Measurements from ENCODE around the gene CBX2.

CBX2 gene

DNA sequence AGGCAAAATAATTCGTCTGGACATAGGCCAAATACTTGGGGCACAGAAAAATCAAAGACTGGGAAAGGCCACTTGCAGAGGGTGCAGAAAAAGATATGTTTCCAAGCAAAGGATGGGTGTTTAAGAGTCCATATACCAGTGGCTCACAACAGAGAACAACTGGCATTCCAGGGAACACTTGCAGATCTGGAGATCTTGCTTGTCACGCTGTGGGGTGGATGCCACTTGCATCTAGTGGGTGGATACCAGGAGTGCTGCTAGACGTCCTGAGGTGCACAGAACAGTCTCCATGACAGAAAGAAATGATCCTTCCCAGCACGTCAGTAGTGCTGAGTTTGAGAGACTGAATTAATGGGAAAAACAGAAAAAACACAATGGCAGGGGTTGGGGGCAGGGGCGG, 10.5 kb downstream of the CBX2 start:
- no peak for DNase-seq (ENCODE audit: low read depth)

DNA sequence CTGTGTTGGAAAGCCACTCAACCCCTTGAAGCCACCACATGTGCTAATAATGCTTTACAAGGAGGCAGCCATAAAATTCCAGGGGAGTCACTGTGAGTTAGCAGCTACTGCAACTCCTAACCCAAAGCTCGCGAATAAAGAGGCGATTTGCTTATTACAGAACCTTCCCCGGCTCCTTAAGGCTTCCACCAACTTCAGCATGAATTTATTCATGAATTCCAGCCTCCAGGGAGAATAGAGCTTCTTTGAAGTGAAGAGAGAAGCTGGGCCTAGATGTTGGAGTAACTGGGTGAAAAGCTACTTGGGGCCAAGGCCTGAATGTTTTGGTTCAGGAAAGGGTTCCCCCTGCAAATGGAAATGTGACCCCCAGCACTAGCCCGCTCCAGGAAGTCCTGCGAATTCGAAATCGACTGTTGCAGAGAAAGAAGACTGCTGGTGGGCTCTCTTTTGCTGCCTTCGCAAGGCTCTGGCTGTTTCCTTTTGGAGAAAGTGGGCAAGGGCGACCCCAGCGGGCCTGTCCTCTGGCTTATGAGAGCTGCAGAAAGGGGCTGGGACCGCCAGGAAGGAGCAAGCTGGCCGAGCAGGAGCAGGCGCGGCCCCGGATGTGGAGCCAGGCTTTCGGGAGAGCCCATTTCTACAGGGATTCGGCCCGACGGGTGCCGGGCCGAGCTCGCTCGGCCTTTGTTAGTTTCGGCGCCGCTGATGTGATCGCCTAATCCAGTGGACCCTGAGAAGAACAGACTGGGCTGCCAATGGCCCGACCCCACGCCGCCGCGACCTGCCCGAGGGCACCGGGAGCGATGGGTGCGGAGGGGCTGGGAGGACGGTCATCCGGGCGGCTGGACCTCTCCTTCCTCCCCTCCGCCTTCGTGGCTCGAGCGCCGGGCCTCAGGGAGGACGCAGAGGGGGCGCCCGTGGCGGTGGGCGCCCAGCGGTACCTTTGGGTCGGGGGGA, 11.3 kb downstream of the CBX2 start:
- no peak for DNase-seq (ENCODE audit: low read depth)

DNA sequence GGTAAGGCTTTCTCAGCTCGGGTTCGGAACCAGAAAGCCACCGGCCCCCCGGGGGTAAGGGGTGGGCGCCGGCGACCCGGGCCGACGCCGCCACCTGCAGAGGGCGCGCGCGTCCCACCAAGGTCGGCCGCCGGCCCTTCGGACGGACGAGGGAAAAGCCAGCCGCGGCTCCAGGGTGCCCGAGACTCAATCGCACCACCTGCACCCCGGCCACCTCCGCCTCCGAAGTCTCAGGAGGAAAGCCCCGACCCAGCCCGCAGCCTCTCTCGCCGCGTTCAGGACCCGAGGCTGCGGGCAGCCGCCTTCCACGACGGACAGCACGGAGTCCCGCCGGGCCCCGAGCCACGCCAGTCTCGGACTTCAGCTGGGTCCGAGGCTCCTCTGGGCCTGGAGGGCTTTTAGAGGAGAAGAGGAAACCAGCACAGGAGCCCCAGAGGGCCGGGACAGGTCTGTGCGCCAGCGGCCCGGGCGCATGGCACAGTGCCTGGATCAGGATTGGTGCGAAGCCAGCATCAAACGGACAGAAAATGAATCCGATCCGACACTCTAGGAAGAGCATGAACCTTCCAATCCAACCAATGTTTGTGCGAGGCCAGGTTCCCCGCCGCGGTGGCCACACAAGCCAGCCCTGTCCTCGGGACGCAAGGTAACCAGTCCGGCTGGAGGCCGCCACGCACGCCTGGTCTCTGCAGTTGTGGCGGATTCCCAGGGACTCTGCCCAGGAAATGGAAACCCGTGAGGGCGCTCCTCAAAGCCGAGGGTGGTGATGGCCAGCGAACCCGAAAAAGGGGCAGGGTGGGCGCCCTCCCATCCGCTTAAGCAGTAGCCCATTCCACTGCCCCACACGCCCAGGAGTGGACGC, 12.2 kb downstream of the CBX2 start:
- DNase-seq (ENCODE audit: low read depth), result no peak

DNA sequence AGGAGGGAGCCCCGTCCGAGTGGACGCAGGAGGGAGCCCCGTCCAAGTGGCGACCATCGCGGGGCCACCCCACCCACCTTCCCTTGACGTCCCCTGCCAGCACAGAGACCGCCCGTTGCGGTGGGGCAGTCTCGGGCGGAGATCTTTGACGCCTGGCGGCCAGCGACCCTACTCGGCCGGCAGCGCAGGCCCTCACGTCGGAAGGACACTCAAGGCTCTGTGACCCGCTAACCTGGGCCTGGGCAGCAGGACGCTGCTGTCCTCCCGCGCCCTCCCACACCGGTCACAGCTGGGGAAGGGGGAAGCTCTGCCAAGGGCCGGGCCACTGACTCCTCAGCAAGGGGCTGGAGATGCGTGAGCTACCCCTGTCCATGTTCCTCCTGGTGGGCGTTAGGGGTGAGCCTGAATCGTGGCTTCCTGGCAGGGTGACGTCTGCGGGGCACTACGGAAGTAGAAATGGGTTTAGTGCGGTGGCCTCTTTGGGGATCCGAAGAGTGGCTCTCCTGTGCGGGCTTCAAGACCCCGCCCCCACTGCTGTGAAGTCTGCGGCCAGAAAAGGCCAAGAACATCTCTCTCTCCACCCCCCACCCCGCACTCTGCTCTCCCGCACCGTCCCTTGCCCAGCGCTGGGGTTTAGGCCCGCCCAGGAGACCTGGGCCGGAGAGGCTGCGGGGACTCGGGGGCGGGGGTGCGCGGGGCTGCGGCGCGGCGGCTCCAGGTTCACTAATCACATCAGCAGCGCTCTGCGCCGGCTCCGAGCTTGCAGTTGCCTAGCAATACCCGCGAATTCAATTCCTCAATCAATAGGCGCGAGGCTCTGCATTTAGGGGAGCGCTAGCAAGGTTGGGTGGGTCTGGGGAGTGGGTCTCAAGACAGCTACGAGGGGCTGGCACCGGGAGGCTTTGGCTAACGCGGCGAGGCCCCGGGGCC, 13.1 kb downstream of the CBX2 start:
- no peak for DNase-seq (ENCODE audit: low read depth)

DNA sequence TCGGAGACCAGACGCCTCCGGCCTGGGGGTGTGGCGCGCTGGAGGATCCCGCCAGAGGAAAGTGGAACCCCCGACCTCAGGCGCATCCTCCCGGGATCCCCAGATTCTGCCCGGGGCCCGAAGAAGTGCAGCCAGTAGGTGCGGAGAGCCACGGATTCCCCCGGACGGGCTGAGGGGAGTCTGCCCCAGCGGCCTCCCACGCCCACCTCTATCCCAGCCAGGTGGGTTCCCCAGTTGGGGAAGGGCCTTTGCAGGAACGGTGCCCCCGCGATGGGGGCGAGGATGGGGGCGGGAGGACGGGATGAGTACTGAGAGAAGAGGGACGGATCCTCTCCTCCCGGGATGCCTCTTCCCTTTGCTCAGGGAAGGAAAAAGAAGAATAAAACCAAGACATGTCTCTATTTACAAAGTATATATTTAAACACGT, 13.8 kb downstream of the CBX2 start:
- DNase-seq (ENCODE audit: low read depth), result no peak

DNA sequence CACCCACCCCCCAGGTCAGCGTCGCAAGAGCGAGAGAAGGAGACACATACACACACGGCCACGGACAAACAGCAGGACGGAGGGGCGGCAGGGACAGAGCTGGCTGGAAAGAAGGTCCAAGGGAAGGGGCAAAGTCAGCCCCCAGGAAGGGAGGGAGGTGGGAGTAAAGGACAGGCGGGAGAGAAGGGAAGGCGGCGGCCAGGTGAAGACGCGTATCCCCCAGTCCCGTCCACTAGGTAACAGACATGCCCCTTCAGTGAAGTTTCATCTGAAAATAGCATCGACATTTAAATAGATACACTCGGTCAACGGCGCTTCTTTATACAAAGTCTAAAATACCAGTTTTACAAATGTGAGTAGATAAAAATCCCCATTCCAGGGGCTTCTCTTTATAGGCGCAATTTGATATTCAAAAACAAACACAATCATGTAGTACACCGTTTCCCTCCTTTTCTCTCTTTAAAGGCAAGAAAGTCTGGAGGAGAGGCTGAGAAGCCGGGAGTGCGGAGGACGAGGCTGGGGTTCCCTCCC, 14.5 kb downstream of the CBX2 start:
- DNase-seq (ENCODE audit: low read depth), result no peak

DNA sequence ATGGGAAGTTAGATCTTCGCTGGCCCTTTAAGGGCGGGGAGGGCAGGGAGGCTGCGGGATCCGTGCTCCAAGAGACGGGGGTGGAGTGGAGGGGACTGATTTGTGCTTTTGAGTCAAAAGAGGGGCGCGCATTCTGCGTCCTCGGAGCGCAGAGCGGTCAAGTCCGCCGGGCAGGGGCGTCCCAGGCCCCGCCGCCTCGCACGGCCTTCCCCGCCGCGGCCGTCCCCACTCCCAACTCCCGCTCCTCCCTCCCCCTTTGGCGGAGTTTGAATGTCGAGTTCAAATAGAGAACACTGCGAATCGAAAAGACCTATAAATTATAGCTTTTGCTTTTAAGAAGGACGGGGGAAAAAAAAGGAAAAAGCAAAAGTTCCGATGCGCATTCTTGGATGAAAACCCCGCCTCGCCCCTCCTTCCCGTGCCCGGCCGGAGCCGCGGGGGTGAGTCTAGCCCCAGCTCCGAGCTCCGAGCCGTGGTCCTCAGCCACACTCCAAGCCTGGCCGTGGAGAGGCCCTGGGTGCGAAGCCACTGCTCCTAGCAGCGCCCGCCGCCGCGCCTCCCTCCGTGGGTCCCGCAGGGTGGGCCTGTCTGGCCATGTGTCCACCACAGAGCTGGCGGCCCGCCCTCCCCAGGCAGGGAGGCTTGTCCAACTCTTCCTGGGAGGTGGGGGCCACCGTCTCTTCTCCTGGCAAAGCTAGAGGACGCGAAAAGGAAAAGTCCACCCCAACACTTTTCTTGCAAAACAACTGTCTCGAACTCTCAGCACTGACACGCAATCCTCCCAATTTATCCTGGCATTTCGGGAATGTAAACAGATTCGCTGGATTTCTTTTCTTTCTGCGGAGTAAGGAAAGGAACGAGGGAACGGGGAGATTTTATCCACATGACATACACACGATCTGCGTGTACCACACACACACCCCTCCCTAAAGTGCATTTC, 15.3 kb downstream of the CBX2 start:
- DNase-seq (ENCODE audit: low read depth), result peak; percentile 83

DNA sequence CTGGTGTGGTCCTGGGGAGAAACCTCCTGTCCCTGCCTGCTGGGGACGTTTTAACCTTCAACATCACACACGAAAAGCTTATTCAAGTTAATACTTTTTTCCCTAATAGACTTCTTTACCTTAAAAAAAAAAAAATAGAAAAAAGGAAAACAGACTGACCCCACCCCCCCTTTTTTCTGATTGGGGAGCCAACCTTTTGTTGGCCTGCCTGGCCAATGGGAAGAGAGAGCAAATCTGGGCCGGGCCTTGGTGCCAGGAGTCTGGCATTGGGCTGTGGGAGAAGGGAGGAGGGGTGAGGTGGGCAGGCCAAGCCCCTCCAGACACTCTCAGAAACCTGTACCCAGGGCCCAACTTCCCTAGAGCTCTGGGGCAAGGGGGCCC, 16.0 kb downstream of the CBX2 start:
- DNase-seq (ENCODE audit: low read depth), result no peak

DNA sequence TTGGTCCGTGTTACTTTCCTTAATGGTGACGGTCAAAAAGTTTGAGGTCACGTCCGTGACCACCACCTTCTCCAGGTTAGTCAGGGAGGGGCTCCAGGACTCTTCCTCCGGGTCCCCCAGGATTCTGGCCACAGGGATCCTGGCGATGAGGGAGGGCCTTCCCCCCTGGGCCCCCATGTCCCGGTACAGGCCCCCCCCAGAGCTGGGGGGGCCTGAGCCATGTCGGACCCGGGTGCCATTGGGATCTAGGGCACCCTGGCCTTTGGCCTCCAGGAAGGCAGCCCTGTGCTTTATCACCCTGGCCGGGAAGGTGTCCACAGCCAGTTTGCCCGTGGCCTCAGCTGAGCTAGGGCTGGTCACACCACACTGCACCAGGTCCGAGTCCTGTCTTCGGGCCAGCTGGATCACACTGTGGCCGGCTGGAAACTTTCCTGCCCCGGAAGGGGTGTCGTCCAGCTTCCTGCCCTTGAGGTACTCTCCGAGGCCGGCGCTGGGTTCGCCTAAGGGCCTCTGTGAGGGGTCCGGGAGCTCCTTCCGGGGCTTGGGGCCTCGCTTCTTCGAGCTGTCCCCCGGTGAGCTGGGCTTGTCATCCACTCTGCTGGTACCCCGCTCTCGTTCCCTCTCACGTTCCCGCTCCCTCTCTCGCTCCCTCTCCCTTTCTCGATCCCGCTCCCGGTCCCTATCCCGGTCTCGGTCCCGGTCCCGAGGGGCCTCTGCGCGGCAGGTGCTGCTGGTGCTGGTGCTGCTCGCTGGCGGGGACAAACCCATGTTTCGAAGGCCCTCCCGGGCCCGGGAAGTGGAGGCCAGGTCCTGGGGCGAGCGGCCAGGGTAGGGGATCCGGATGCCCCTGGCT, 16.9 kb downstream of the CBX2 start:
- DNase-seq (ENCODE audit: low read depth), result no peak

DNA sequence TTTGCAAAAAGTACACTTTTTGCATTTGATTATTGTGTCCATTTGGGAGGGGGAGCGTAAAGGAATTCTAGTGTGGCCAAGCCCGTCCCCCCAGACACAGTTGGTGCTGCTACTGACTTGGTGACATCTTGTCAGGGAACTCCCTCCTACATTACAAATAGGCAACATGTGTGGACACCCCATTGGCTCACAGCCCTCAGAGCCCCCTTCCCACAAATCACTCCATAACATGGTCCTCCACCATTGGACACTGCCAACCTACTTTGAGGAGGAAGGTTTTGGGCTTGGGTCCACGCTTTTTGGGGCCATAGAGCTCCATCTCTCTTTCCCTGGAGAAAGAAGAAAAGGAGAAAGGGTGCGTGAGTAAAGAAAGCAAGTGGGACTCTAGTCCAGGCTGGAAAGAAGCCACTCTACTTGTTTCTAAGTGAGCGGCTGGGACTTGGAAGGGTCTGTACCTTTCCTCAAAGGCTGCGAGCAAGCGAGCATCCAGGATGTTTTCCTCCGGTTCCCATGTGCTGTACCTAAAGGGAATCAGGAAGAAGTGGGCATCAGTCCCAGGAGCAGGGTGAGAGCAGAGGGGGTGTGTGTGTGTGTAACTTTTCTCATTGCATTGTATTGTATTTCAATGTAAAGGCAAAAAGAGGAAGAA, 18.0 kb downstream of the CBX2 start:
- no peak for DNase-seq (ENCODE audit: low read depth)

DNA sequence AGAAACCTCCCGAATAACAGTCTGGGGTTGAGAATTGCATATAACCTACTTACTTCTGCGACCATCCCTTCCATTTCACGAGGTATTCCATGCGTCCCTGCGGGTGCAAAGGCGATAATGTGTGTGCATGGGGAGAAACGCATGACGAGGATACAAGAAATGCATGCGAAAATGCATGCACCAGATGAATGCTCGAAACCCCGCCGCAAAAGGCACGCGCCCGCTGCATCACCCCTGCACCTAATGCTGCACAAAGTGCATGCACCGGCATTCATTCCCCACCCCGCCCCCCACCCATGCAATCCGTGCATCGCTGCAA, 18.5 kb downstream of the CBX2 start:
- no peak for DNase-seq (ENCODE audit: low read depth)

DNA sequence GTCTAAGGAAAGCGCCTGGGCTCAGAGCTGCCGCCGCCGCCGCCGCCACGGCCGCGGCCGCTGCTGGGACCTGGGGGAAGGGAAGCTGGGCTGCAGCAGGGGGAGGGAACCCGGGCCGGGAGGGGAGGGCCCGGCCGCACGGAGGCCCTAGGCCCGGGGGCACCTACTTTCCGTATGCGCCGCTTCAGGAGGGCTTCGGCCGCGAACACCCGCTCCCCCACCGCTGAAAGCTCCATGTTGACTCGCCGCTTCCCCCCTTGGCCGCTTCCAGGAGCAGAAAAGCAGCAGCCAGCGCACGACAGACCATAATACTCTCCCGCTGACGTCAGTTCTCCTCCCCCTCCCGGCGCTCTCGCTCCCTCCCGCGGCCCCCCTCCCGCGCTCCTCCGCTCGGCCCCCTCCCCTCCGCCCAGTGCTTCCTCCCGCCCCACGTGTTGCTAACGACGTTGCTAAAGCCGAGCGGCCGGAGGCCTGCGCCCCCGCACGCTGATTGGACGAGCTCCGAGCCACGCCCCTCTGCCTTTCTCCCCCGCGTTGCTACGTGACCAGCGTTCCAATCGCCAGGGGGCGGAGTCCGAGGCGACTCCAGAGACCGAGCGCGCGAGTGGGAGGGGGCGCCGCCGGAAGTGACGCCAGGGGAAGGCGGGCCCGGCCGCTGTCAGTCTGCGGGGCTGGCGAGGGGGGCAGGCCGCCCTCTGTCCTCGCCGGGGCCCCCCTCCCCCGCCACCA, 19.0 kb downstream of the CBX2 start, which contains the start of gene CBX8:
CBX8 (minus strand) TSS at position 315 of the 729 bp plus-strand sequence; CDS start at position 236, 79 bp downstream.
- DNase-seq (ENCODE audit: low read depth), result peak; percentile 99

DNA sequence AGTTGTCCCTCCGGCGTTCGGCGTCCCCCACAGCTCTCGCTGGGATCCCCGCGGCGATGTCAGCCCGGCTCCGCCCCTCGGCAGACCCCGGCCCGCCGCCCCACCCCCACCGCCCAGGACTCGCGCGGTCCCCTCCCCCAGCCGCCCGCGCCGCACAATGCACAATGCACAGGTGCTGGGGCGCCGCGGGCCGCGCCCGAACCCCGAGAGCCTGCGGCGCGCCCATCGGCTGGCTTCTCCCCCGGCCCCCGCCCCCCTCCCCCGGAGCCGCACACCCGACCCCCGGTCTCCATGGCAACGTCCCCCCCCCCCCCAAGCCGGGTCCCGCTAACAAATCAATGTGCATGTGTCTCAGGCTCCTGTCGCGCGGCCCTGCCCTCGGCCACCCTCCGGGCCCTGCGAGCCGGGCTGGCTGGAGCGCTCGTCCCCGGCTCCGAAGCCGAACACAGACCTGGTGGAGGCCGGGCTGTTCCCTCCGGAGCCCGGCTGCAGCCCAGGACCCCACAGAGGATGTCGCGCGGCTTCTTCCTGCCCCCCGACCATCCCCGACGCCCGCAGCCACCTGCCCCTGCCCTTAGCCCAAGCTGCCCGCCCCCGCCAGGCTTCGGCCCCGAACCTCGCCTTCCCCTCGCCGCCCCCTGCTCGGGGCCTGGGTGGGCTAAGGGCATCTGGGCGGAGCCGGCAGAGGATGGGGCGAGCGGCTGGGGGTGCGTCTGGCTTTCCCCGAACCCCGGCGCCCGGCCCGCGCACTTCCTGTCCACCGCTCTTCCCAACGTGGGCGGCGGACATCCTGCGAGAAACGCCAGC, 19.7 kb downstream of the CBX2 start:
- DNase-seq (ENCODE audit: low read depth), result no peak

DNA sequence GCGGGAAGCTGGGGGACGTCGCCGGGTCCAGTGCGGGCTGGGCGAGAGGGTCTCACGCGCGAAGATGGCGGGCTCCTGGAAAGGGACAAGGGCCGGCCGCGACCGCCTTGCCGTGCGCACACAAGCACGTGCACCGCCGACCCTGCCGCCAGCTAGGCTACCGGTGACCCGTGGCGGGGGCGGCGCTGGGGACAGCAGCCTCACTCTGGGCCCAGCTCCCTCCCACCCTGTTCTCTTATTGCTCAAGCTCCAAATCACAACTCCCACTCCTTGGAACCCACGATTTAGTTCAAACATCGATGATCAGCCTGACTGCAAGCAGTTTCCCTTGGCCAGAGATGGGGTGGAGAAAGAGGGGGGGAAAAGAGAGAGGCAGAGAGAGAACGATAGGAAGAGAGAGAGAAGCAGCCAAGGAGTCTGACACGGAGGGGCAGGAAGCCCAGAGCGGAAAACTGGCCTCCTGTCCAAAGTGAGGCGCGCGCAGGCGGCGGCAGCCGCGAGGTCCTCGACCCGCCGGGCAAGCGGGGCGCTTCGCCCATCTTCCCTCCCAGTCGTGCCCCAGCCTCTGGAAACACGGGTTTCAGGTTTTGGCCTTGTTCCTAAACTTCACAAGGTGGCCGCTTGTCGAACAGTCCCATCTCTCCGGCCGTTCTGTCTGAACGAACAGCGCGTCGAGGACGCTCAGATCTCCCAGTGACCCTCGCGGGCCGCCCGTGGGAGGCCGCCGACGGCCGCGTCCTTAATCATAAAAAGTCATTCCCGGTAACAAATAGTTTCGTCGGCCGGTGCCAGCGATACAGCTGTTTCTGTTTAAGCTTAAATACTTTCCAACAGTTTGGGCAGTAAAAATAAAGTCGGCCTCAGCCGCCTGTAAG, 20.6 kb downstream of the CBX2 start:
- DNase-seq (ENCODE audit: low read depth), result no peak

DNA sequence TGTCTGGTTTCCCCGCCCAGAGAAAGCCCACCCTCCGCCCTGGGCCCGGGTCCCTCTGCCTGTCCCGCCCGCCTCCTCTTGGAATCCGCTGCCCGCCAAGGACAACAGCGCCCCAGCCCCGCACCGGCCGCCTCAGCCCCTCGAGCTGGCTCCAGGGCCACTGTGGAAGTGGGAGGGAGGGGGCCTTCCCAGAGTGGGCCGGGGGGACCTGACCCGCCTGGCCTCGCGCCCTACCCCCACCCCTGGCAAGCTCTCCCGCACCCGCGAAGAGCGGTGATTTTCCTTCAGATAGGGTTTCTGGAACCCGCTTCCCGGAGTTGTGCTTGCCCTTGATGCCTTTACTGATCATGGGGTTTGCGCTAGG, 21.2 kb downstream of the CBX2 start:
- DNase-seq (ENCODE audit: low read depth), result no peak

DNA sequence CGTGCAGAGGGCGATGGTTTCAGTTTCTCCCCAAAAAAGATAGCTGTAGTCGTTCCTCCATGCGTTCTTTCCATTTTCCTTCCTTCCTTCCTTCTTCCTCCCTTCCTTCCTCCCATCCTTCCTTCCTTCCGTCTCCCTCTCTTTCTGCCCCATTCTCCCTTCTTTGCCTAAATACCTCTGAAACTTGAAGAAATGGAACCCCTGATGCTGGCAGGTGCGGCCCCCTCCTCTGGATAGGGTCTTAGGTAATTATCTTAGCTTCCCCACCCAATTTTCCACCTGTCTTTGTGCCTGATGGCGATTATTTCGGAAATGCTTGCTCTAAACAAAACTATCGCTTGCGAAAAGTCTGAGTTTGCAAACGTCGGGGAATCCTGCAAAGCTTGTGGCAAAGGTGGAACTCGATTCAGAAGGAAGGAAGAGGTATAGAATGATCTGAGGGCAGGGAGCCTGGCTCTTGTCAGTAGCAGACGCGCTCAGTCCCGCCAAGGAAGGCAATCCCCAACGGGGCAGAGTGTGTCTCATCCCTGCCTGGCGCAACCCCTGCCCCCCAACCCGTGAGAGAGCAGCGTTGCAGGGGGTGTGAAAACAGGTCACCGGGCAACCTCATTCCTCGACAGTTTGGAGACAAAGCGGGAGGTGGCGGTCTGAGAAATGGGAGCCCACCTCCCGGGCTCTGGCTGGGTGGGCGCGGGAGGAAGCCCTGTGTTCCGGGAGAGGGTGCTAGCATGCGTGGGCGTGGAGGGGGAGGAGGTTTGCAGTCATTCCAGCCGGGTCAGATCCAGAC, 21.8 kb downstream of the CBX2 start:
- DNase-seq (ENCODE audit: low read depth), result no peak

Data from GM04504 (cell line).